Parathyroid adenoma (tissue), 2 donors: ENCODE data around the gene ZSWIM3.

Experiments used
- H2AFZ ChIP-seq: fragments of 300-600 bp; sonication (generic); one replicate; pipeline ENCODE4 v1.7.0; 2017; ENCODE audit warnings: antibody characterized with exemption, mild to moderate bottlenecking
- H3K27ac ChIP-seq: fragments of 300-600 bp; sonication (generic); one replicate; pipeline ENCODE4 v1.7.0; 2017
- H3K27me3 ChIP-seq: fragments of 300-600 bp; sonication (generic); one replicate; pipeline ENCODE4 v1.7.0; 2017; ENCODE audit warnings: low read length; ENCODE audit not compliant: control insufficient read depth, insufficient read depth
- H3K36me3 ChIP-seq: fragments of 300-600 bp; sonication (generic); one replicate; pipeline ENCODE4 v1.7.0; 2017; ENCODE audit warnings: low read length; ENCODE audit not compliant: control insufficient read depth, insufficient read depth
- H3K4me1 ChIP-seq: fragments of 300-600 bp; sonication (generic); one replicate; pipeline ENCODE4 v1.7.0; 2017; ENCODE audit warnings: control low read depth
- H3K4me2 ChIP-seq: fragments of 300-600 bp; sonication (generic); one replicate; pipeline ENCODE4 v1.7.0; 2017; ENCODE audit warnings: low read length
- H3K4me3 ChIP-seq: fragments of 300-600 bp; sonication (generic); one replicate; pipeline ENCODE4 v1.7.0; 2017; ENCODE audit warnings: low read depth, low read length
- H3K79me2 ChIP-seq: fragments of 300-600 bp; sonication (generic); one replicate; pipeline ENCODE4 v1.7.0; 2017; ENCODE audit warnings: control low read depth
- H3K9ac ChIP-seq: fragments of 300-600 bp; sonication (generic); one replicate; pipeline ENCODE4 v1.7.0; 2017; ENCODE audit warnings: mild to moderate bottlenecking
- H3K9me3 ChIP-seq: fragments of 300-600 bp; sonication (generic); one replicate; pipeline ENCODE4 v1.7.0; 2017; ENCODE audit warnings: low read length; ENCODE audit not compliant: control insufficient read depth
- CTCF ChIP-seq: fragments of 300-600 bp; sonication (generic); IDR thresholded peaks from one replicate; pipeline ENCODE4 v1.7.0; 2017; ENCODE audit warnings: antibody characterized with exemption, mild to moderate bottlenecking
- donor health status: primary hyperparathyroidism.

ZSWIM3 gene

GRCh38 chr20:45924391-45925261 lies 67.2 kb downstream of the ZSWIM3 start:
- Histone ChIP-seq H3K4me1 (peaks cover 12% of the 10 kb centered on the region), H3K27ac (peak overlapping the region; percentile 89), H3K9me3 (no peaks in the 10 kb centered on the region), H3K36me3 (no peaks in the 10 kb centered on the region), H2AFZ (peak overlapping the region; percentile 82), H3K9ac (no peak overlapping the region), H3K4me2 (peak overlapping the region; percentile 78), H3K27me3 (no peaks in the 10 kb centered on the region), H3K79me2 (no peaks in the 10 kb centered on the region), H3K4me3 (peak overlapping the region; percentile 52)
- no peak for TF ChIP-seq CTCF

GRCh38 chr20:45925821-45926506 lies 68.5 kb downstream of the ZSWIM3 start:
- H3K9ac ChIP-seq: no peak overlapping the region
- H3K4me1 ChIP-seq: peaks cover 12% of the 10 kb centered on the region
- H3K4me2 ChIP-seq: no peak overlapping the region
- no peaks in the 10 kb centered on the region for H3K36me3 ChIP-seq
- no peak for TF ChIP-seq CTCF
- no peaks in the 10 kb centered on the region for H3K9me3 ChIP-seq
- H2AFZ ChIP-seq: peak overlapping the region; percentile 30
- no peaks in the 10 kb centered on the region for H3K27me3 ChIP-seq
- peak overlapping the region; percentile 46 for H3K27ac ChIP-seq
- H3K79me2 ChIP-seq: no peaks in the 10 kb centered on the region
- no peak overlapping the region for H3K4me3 ChIP-seq

GRCh38 chr20:45926731-45927070 lies 69.3 kb downstream of the ZSWIM3 start:
- H2AFZ ChIP-seq: no peak overlapping the region
- H3K27ac ChIP-seq: no peak overlapping the region
- no peak overlapping the region for H3K4me3 ChIP-seq
- no peak for TF ChIP-seq CTCF
- peaks cover 12% of the 10 kb centered on the region for H3K4me1 ChIP-seq
- no peaks in the 10 kb centered on the region for H3K79me2 ChIP-seq
- no peaks in the 10 kb centered on the region for H3K9me3 ChIP-seq
- no peak overlapping the region for H3K9ac ChIP-seq
- no peaks in the 10 kb centered on the region for H3K27me3 ChIP-seq
- H3K36me3 ChIP-seq: no peaks in the 10 kb centered on the region
- no peak overlapping the region for H3K4me2 ChIP-seq

GRCh38 chr20:45927071-45927878 lies 69.9 kb downstream of the ZSWIM3 start:
- H3K27me3 ChIP-seq: no peaks in the 10 kb centered on the region
- H3K36me3 ChIP-seq: no peaks in the 10 kb centered on the region
- no peak for TF ChIP-seq CTCF
- no peaks in the 10 kb centered on the region for H3K79me2 ChIP-seq
- no peak overlapping the region for H3K4me2 ChIP-seq
- H3K27ac ChIP-seq: no peak overlapping the region
- H3K9ac ChIP-seq: no peak overlapping the region
- no peaks in the 10 kb centered on the region for H3K9me3 ChIP-seq
- no peak overlapping the region for H3K4me3 ChIP-seq
- peaks cover 12% of the 10 kb centered on the region for H3K4me1 ChIP-seq
- H2AFZ ChIP-seq: no peak overlapping the region
